GM12872 (cell line): ENCODE measurements around the gene SERINC5.

Experiments
- CTCF ChIP-seq: IDR thresholded peaks from 3 replicates; pipeline ENCODE4 v1.5.1; 2011; ENCODE audit warnings: low read depth, mild to moderate bottlenecking, low read length, moderate library complexity; ENCODE audit not compliant: insufficient read depth

SERINC5 gene

GRCh38 chr5:80146046-80146445 lies 109.8 kb downstream of the SERINC5 start:
- TF ChIP-seq CTCF: no peak

GRCh38 chr5:80143491-80143890 lies 112.4 kb downstream of the SERINC5 start:
- 0 out of 3 replicates have a peak, but pooled peaks have one; percentile 14 for TF ChIP-seq CTCF

DNA sequence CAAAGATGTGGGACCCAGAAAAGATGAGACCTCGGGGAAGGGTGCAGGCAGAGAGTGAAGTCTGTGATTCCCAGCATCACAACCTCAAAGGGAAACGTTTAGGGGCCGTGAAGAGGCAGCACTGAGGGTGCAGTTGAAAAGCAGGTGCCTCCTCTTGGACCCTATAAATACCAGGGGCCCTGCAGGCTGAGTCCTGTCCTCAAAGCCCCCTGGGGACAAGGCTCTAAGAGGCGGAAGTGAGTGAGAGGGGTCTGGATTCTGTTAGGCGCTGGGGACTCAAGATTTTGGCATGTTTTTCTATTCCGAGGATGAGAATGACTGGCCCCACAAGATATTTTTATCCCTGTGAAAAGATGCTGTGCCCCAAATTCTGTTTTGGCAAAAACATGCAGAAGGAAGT lies 112.9 kb downstream of the SERINC5 start:
- TF ChIP-seq CTCF: no peak

- no peak for TF ChIP-seq CTCF
These were observed 114.2 kb downstream of the SERINC5 start for GRCh38 chr5:80141681-80142080.

- no peak for TF ChIP-seq CTCF
These were observed 114.6 kb downstream of the SERINC5 start for GRCh38 chr5:80141147-80141671.

DNA sequence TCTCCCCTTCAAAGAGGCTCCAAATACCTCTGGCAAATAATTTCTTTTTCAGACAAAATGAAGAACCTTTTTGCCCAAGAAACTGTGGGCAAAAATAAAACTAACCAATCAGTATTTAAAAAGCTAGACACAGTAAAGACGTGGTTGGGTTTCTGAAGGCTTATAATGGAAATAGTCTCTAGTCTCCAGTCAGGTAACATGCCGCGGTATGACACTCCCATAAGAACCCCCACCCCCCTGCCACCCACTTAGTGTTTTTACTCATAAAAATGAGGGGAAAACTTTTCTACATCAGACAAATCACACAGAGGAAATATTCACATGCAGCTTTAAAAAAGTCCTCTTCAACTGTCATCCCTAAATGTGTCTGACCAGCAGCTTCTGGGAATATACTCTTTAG lies 115.4 kb downstream of the SERINC5 start:
- no peak for TF ChIP-seq CTCF

- TF ChIP-seq CTCF: no peak
These were observed 116.3 kb downstream of the SERINC5 start for GRCh38 chr5:80139466-80139972.
